DND-41 (cell line): ENCODE measurements around the gene SLC38A10.

Experiments
- ATAC-seq: fragments of 200-7000 bp; cut with Tn5 transposase; 3 replicates; pipeline ENCODE4 v1.9.1; 2021; ENCODE audit warnings: low read depth; ENCODE audit not compliant: insufficient read depth
- DNase-seq: peaks from one replicate; pipeline ENCODE4 v3.0.0-alpha.2; 2020
- H2AFZ ChIP-seq: 2 replicates; pipeline ENCODE4 v1.6.0; 2012; ENCODE audit warnings: low read depth, low read length
- H3K27ac ChIP-seq: 2 replicates; pipeline ENCODE4 v1.5.1; 2012; ENCODE audit warnings: low read length, inconsistent platforms
- H3K27me3 ChIP-seq: fragments of 200-600 bp; sonication (generic); 2 replicates; pipeline ENCODE4 v1.6.0; 2012; ENCODE audit warnings: low read length, mild to moderate bottlenecking, inconsistent platforms; ENCODE audit not compliant: insufficient read depth, poor library complexity
- H3K36me3 ChIP-seq: 2 replicates; pipeline ENCODE4 v1.5.1; 2012; ENCODE audit warnings: low read length, inconsistent platforms; ENCODE audit not compliant: insufficient read depth
- H3K4me1 ChIP-seq: 2 replicates; pipeline ENCODE4 v1.5.1; 2012; ENCODE audit warnings: mild to moderate bottlenecking, low read length; ENCODE audit not compliant: insufficient read depth
- H3K4me2 ChIP-seq: 2 replicates; pipeline ENCODE4 v1.6.0; 2012; ENCODE audit warnings: mild to moderate bottlenecking, moderate library complexity, low read length, inconsistent platforms; ENCODE audit not compliant: insufficient read depth
- H3K4me3 ChIP-seq, 2 experiments: fragments of 200-600 bp in 1 of 2; shearing (Covaris generic) in 1 of 2; 2 replicates each; pipeline ENCODE4 v1.5.1; 2012 to 2016; ENCODE audit warnings: inconsistent platforms in 2 of 2, low read length in 2 of 2, mild to moderate bottlenecking in 2 of 2, low read depth in 1 of 2, moderate library complexity in 1 of 2
- H3K79me2 ChIP-seq: 2 replicates; pipeline ENCODE4 v1.6.0; 2012; ENCODE audit warnings: low read length, inconsistent platforms; ENCODE audit not compliant: insufficient read depth
- H3K9ac ChIP-seq: 2 replicates; pipeline ENCODE4 v1.6.0; 2012; ENCODE audit warnings: low read depth, mild to moderate bottlenecking, inconsistent platforms, low read length, moderate library complexity
- H3K9me3 ChIP-seq: 2 replicates; pipeline ENCODE4 v1.5.1; 2012; ENCODE audit warnings: low read length, moderate library complexity, mild to moderate bottlenecking, inconsistent platforms; ENCODE audit not compliant: insufficient read depth, severe bottlenecking
- H4K20me1 ChIP-seq: 2 replicates; pipeline ENCODE4 v1.6.0; 2012; ENCODE audit warnings: low read length; ENCODE audit not compliant: insufficient read depth
- CTCF ChIP-seq: IDR thresholded peaks from 2 replicates; pipeline ENCODE4 v1.5.1; 2012; ENCODE audit warnings: borderline replicate concordance, low read length, moderate library complexity, mild to moderate bottlenecking; ENCODE audit not compliant: poor library complexity, severe bottlenecking; ENCODE audit errors: extremely low read depth
- EZH2 ChIP-seq: IDR thresholded peaks from 3 replicates; pipeline ENCODE4 v1.6.1; 2012; ENCODE audit warnings: borderline replicate concordance, low read depth, mild to moderate bottlenecking, moderate library complexity, low read length, inconsistent platforms; ENCODE audit not compliant: severe bottlenecking

Gene SLC38A10

GRCh38 chr17:81314398-81315081 is 19.4 kb upstream of the SLC38A10 start:
- H3K4me2 ChIP-seq, result no peak overlapping the region
- no peaks in the 10 kb centered on the region for H3K27me3 ChIP-seq
- H3K4me1 ChIP-seq, result no peaks in the 10 kb centered on the region
- no peaks in the 10 kb centered on the region for H3K36me3 ChIP-seq
- TF ChIP-seq EZH2 (no peak), CTCF (no peak)
- 0 out of 2 replicates have a peak, but pooled peaks cover 5% of the 10 kb centered on the region for H4K20me1 ChIP-seq
- H3K27ac ChIP-seq, result no peak overlapping the region
- ATAC-seq (no peak), DNase-seq (no peak)
- no peaks in the 10 kb centered on the region for H3K9me3 ChIP-seq
- H3K79me2 ChIP-seq, result no peaks in the 10 kb centered on the region
- H3K4me3 ChIP-seq, result no peak overlapping the region
- no peak overlapping the region for H3K9ac ChIP-seq
- no peak overlapping the region for H2AFZ ChIP-seq

GRCh38 chr17:81313776-81314397 is 18.8 kb upstream of the SLC38A10 start:
- Histone ChIP-seq H3K27me3 (no peaks in the 10 kb centered on the region), H2AFZ (no peak overlapping the region), H3K9ac (no peak overlapping the region), H3K27ac (no peak overlapping the region), H3K36me3 (no peaks in the 10 kb centered on the region), H3K4me3 (no peak overlapping the region), H3K4me1 (no peaks in the 10 kb centered on the region), H3K79me2 (no peaks in the 10 kb centered on the region), H3K4me2 (no peak overlapping the region), H4K20me1 (0 out of 2 replicates have a peak, but pooled peaks cover 5% of the 10 kb centered on the region), H3K9me3 (no peaks in the 10 kb centered on the region)
- ATAC-seq (no peak), DNase-seq (no peak)
- TF ChIP-seq CTCF (no peak), EZH2 (no peak)

DNA sequence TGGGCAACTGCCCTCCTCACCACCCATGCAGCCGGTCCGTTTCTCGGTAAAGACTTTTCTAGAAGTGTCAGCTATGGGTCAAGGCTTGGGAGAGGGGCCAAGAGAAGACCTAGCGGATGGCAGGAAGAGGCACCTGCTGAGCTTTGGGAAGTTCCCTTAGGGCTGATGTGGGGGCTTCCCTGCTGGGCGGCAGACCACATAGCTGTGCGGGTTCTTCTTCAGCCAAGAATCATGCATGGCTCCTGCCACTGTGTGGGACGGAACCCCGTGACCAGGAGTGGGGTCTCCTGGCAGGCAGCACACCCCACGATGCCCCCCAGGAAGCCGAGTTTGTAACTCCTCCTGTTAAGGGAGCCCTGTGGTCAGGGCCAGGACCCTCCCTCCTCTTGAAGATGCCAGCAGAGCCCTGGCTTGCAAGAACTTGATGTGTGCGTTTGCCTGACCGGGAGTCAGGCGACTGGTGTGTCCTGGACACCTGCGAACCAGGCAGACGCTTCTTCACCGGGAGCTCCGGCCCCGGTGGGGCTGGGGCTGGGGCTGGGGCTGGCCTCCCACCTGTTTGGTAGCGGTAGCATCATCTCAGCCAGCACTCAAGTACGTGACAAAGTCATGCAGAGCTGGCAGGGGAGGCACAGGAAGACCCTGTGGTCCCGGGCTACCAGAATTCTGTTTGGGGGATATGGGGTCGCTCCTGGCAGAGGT is 17.7 kb upstream of the SLC38A10 start:
- no peak overlapping the region for H3K4me3 ChIP-seq
- TF ChIP-seq CTCF (no peak), EZH2 (no peak)
- no peaks in the 10 kb centered on the region for H3K79me2 ChIP-seq
- H3K27me3 ChIP-seq, result no peaks in the 10 kb centered on the region
- H3K27ac ChIP-seq, result no peak overlapping the region
- H4K20me1 ChIP-seq, result 0 out of 2 replicates have a peak, but pooled peaks cover 5% of the 10 kb centered on the region
- no peak overlapping the region for H3K4me2 ChIP-seq
- no peaks in the 10 kb centered on the region for H3K36me3 ChIP-seq
- ATAC-seq, result no peak
- no peak overlapping the region for H3K9ac ChIP-seq
- no peaks in the 10 kb centered on the region for H3K9me3 ChIP-seq
- no peak overlapping the region for H2AFZ ChIP-seq
- no peaks in the 10 kb centered on the region for H3K4me1 ChIP-seq
- no peak for DNase-seq
